GM12891 (cell line): ENCODE measurements around the gene DCDC2C.

ENCODE experiments used
- PAX5 ChIP-seq: IDR thresholded peaks from 2 replicates; pipeline ENCODE4 v1.6.1; 2011; ENCODE audit warnings: low read length, moderate library complexity, mild to moderate bottlenecking; ENCODE audit not compliant: insufficient read depth, severe bottlenecking
- POLR2A ChIP-seq: IDR thresholded peaks from 2 replicates; pipeline ENCODE4 v1.6.1; 2011; ENCODE audit warnings: low read depth, low read length, control low read depth
- POLR2AphosphoS5 ChIP-seq: IDR thresholded peaks from 2 replicates; pipeline ENCODE4 v1.6.1; 2011; ENCODE audit warnings: low read depth, low read length, control low read depth
- POU2F2 ChIP-seq: IDR thresholded peaks from 2 replicates; pipeline ENCODE4 v1.6.1; 2011; ENCODE audit warnings: low read depth, mild to moderate bottlenecking, control low read depth, low read length, moderate library complexity
- TAF1 ChIP-seq: IDR thresholded peaks from 2 replicates; pipeline ENCODE4 v1.6.1; 2011; ENCODE audit warnings: low read depth, low read length, control low read depth

DNA sequence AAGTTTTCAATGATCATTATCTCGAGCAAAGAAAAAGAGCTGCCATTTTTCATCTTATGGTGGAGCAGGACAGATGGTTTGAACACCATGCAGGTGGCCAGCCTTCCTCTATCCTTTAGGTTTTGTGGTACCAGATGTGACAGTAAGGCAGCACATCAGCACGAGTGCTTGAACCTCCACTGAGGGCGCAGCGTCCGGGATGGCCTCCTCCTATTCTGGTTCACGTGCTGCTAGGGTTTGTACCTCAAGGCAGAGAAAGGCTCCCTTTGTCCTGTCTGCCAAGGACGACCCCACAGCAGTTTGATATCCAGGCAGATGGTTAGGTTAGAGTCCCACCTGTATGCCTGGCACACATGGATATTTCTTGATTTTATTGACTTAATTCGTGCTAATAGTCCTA, 50.2 kb downstream of the DCDC2C start:
- TF ChIP-seq POLR2A, result no peak
- no peak for TF ChIP-seq POLR2AphosphoS5
- TF ChIP-seq POU2F2, result no peak
- no peak for TF ChIP-seq TAF1
- no peak for TF ChIP-seq PAX5
